SKM-1 treated with dmso at 0.1 percent for 144 hours (cell line): ENCODE results near the gene PTER.

ENCODE experiments used
- DNase-seq: peaks from one replicate; lab custom pipeline; 2025; ENCODE audit not compliant: unreplicated experiment; lab: John Stamatoyannopoulos, UW

Gene PTER

DNA sequence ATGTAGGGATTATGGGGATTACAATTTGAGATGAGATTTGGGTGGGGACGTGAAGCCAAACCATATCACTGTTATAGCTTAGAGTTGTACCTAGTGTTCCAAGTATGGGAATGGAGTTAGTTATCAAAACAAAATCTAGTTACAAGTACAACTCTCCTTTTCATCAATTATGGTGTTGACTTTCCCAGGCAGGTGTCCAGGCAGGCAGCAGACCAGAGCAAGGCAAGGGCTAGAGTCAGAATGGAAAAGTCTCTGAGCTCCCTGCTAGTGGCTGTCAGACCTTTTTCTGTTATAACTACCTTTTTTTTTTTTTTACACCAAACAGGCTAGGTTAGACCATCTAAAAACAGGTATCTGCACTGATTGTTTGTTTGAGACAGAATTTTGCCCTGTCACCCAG lies 29.2 kb downstream of the PTER start:
- DNase-seq = no peak

- no peak for DNase-seq
Observed at GRCh38 chr10:16470747-16471146, 33.9 kb downstream of the PTER start.

DNA sequence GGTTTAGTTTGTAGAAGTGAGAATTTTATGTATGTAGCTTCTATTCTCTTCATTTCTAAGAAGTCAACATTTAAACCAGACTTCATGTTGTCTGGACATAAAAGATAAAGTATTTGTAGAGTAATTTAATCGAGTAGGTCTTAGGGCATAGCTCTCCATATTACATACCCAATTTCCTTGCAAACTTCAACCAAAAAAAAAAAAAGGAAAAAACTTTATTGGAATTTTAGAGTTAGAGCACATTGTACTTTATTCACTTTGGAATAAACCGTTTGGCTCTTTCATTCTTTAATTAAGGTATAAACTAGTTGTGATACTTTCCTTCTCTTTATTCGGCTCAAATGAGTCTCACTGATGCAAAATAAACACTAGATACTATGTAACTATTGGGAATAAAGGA lies 36.0 kb downstream of the PTER start:
- no peak for DNase-seq

GRCh38 chr10:16477757-16478156 lies 40.9 kb downstream of the PTER start:
- no peak for DNase-seq

- DNase-seq = no peak
Observed at GRCh38 chr10:16478801-16479200, 42.0 kb downstream of the PTER start.

- DNase-seq = no peak
Observed at GRCh38 chr10:16481052-16481728, 44.4 kb downstream of the PTER start.

GRCh38 chr10:16483241-16483917 lies 46.6 kb downstream of the PTER start:
- DNase-seq = no peak

DNA sequence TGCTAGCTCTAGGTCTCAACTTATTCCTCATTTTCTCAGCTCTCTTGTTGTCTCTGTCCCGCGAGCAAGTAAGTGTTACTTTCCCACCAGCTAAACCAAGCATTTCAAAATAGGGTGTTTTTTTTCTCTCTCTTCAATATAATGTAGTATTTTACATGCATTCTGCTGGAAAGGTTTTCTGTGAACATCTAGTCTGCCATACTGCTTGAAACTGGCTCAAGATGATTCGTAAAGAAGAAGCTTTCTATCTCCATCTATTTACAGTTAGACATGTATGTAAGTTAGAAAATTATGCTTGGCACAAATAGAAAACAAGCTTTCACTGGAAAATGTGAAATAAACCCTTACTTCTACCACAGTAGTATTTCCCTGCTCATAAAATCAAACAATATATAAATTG lies 53.7 kb downstream of the PTER start:
- no peak for DNase-seq

- no peak for DNase-seq
Observed at GRCh38 chr10:16491933-16492332, 55.1 kb downstream of the PTER start.

DNA sequence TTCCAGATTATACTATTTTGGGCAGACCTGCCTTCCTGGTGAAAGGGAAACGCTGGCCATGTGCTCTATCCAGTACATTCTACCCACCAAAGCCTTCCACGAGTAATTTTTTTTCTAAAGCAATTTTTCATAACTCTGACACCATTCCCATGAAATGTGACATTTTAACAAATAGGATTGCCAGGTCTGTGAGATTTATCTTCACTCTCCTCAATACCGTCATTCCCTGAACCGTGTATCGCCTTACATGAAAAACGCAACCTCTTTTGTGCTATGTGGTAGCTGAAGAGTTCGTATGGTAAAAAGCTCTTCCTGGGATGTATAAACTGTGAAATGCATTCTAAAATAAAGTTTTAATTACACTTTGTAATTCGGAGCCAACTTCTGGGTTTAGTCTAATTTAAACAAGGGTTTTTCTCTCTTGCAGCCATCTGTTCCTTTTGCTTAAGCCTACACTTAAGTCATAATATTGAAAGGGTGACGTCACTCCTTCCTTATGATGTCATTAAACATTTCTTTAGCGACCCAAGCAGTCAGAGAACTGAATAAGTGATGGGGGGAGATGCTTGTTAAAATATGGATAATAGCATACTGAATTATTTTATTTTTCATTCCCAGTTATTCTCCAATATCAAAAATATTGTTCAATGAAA lies 57.2 kb downstream of the PTER start:
- DNase-seq = no peak

DNA sequence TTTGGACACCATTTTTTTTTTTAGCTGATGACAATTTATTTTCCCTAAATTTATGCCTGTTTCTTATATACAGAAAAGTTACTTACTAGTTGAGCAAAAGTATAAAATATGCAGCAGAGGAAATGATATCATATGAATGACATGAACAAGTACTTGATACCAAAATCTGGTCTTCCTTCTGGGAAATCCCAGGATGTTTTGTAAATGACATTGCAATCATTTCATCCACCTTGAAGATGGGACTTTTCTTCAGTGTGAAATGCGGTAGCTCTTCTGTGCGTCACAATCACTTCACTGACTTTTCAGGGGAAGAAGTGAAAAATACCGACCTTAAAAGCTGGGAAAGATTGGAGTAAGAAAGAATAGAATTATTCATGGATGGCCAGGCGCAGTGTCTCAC lies 61.1 kb downstream of the PTER start:
- no peak for DNase-seq

DNA sequence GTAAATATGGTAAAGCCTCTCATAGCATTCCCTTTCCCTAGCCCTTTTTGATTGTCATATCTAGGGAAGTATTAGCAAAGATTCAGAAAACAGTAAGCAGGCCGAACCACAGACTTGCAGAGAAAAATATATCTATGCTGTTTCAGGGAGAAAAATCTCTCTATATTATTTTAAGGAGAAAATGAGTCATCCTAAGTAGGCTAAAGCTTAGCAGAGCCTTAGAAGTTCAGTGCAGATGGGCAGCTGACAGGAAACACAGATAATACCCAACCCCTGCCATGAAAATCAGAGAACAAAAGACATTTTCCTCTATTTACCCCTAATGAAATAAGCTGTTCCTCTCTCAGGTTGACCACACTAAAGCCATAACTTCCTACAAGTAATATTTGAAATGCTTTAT lies 68.4 kb downstream of the PTER start:
- DNase-seq = no peak

GRCh38 chr10:16509996-16510395 lies 73.2 kb downstream of the PTER start:
- DNase-seq = no peak

DNA sequence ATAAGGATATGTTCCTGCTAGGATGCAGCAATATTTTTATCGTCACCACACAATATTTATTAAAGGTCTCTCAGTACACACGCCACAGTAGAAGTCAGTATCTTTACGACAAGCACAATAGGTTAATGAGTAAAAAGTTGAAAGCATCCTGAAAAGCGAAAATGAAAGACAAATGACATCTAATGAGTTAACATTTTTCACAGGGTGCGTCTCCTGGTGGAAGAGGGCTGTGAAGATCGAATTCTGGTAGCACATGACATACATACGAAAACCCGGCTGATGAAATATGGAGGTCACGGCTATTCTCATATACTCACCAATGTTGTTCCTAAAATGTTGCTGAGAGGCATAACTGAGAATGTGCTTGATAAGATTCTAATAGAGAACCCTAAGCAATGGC lies 74.0 kb downstream of the PTER start:
- DNase-seq = no peak

GRCh38 chr10:16518822-16519221 lies 82.0 kb downstream of the PTER start:
- no peak for DNase-seq

DNA sequence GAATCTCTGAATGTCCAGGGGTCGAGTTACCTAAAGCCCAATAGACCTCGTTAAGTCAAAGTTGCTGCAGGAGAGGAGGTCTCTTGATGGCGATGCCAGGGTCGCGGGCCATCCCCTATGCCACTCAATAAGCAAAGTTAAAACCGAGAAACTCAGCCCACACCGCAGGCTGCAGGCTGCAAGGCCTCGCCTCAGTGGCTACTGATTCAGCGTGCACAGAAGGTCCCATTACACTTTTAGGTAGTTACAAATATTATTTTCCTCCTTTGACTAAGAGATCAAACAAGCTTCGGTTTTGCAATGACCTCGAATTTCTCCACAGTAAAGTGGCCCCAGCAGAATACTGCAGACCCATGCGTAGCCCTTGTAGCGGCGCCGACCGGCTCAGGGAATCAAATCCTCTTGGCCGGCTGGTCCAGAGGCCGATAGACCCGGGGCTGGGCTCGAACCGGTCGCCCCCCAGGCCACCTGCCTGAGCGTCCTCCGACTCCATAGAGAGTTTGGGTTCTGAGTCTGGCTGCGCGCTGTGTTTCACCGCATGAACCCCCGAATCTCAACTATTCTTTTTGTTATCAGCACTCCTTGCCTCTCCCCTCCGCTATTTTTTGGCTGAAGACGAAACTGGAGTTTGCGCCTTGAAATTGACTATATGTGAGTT lies 82.6 kb downstream of the PTER start:
- no peak for DNase-seq

DNA sequence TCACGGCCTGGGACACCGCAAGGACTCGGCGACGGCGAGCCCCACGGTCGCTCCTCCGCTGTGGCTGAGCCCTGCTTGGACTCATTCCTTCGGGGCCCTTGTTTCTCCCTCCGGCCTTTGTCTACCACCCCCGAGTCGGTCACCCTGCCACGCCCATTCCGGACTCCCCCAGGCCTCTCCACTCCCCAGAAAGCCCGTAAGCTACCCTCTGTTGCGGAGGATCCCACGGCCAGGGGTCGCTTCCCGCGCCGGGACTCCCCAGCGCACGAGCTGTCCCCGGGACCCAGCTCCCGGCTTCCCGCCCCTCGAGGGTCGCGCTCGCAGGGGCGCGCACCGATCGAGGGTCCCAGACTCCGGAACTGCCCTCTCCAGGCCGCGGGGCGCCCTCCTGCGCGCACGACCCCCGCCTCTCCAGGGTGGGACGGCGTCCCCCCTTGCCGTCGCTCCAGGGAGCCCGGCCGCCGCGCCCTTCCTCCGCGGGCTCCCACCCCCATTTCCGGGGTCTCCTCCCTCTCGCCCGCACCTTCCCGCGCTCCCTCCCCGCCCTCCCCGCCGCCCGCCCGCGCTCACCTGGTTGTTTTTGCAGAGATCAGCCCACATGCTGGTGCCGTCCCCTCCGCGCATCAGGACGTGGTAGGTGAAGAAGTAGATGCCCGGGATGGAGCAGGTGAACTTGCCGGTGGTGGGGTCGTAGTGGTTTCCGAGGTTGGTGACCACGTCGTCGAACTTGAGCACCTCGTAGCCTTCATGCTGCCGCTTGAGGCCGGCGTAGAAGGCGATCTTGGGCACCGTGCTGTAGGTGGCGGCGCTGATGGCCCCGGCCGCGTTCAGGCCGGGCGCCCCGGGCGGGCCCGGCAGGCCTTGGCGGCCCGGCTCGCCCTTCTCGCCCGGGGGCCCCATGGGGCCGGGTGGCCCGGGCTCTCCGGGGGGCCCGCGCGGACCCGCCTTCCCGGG lies 83.4 kb downstream of the PTER start:
- DNase-seq = no peak

- DNase-seq = no peak
Observed at GRCh38 chr10:16520900-16521299, 84.1 kb downstream of the PTER start.

DNA sequence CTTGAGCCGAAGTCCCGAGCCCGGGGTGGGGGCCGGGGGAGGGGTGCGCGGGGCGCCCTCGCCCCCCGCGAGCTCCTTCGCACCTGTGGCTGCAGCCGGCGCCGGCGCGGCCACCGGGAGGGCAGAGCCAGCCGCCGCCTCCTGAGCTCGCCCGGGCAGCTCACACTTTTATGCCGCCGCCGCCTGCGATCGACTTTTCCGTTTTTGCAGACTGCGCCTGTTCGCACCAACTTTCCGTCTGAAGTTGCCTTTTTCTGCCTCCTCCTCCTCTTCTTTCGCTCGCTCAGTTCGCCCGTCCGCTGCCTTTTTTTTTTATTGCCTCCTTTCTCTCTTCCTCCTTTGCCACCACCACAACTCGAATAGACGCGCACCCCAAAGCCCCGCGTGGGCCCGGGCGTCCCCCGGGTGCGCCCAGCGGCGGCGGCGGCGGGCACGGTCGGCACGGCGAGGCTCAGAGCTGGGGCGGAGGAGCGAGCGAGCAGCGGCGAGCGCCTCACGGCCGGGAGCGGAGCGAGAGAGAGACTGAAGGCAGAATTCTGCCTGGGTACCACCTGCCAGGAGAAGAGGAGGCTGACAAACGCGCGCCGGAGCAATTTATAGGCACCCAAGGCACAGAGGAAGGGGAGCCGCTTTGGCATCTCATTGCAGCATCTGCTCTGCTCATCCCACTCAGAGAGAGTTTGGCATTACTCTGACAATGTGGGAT lies 84.7 kb downstream of the PTER start, which contains the start of gene C1QL3:
Gene C1QL3 (minus strand): TSS at position 569 of the 706 bp plus-strand sequence. CDS start 814 bp downstream, outside the sequence.
- DNase-seq = no peak

GRCh38 chr10:16527452-16527851 lies 90.6 kb downstream of the PTER start:
- DNase-seq = no peak
